Suppressor macrophage treated with lipopolysaccharide for 4 hours (primary cell): ENCODE measurements around the gene AMDHD1.
A peak's percentile ranks its signal among the peaks of the same experiment; 100 is the strongest.

Experiments
- DNase-seq: peaks from one replicate; pipeline ENCODE4 v3.0.0-alpha.2; 2020

AMDHD1 gene, protein sequence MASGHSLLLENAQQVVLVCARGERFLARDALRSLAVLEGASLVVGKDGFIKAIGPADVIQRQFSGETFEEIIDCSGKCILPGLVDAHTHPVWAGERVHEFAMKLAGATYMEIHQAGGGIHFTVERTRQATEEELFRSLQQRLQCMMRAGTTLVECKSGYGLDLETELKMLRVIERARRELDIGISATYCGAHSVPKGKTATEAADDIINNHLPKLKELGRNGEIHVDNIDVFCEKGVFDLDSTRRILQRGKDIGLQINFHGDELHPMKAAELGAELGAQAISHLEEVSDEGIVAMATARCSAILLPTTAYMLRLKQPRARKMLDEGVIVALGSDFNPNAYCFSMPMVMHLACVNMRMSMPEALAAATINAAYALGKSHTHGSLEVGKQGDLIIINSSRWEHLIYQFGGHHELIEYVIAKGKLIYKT

DNA sequence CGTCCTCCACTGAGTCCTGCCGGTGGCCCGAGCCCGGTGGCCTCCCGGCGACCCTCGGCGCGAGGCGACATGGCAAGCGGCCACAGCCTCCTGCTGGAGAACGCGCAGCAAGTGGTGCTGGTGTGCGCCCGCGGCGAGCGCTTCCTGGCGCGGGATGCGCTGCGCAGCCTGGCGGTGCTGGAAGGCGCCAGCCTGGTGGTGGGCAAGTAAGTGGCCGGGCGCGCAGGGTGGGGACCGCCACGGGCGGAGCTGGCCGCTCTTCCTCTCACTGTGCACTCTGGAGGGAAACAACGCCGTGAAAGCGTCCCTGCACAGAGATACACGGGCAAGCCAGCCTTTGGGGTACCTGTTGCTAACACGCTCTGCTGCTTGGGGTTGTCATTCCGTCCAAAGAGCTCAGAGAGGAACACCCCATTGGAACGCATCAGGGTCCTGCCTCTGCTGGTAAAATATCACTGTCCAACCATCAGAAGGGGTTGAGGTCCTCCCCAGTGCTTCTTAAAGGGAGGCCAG lies at the start of gene AMDHD1:
TSS of gene AMDHD1 (plus strand) at position 2 of the 513 bp plus-strand sequence. CDS start at position 70, 68 bp downstream.
- DNase-seq, result peak; percentile 67

DNA sequence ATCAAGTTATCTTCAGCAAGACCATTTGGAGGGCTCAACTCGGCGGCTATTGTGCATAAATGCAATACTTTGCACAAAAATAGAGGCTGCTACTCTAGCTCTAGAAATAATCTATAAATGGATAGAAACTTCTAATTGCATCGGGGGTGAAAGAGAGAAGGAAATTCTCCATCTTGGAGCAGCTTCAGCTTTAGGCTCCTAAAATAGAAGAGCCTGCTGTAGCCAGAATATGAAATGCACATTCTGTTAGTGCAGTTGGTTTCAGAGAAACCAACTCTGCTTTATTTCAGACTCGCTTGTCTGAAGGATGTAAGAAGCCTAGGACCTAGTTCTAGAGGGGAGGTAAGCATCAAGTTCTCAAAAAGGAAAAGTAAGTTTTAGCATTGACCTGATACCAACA lies 46.3 kb upstream of the AMDHD1 start:
- DNase-seq, result no peak

DNA sequence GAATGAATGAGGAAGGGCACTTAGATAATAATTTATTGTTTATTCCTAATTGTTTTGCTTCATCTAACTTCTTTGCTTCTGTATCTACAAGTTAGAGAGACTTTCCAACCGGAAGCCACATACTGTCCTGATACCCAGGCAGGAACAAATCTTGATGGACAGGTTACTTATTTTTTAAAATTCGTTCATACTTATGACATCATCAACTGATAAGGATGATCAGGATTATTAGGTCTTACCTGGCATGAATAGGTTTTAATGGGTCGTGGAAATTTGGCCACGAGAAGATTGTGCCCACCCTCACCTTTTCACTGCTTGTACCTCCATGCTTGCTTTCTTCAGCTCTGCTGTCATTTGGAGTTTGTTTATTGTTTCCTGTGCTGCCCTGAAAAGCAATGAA lies 45.0 kb upstream of the AMDHD1 start:
- DNase-seq, result no peak

DNA sequence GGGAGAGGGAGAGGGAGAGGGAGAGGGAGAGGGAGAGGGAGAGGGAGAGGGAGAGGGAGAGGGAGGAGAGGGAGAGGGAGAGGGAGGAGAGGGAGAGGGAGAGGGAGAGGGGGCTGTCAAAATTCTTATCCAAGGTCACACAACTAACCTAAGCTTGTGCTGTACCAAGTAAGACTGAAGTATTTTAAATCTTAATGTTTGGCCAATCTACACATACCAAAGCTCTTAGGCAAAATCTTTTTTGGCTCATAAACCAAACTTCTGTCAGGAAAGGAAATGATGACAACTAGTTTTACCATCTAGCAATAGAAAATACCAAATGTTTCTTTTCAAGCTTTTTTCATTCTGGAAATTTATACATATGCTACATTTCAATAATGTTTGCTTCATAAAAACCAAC lies 34.6 kb upstream of the AMDHD1 start:
- no peak for DNase-seq

DNA sequence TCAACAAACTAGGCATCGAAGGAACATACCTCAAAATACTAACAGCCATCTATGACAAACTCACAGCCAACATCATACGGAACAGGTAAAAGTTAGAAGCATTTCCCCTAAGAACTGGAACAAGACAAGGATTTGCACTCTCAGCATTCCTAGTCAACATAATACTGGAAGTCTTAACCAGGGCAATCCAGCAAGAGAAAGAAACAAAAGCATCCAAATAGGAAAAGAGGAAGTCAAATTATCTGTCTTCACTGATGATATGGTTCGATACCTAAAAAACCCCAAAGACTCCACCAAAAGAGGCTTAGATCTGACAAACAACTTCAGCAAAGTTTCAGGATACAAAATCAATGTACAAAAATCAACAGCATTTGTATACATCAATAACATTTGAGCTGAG lies 33.3 kb upstream of the AMDHD1 start:
- DNase-seq, result no peak

DNA sequence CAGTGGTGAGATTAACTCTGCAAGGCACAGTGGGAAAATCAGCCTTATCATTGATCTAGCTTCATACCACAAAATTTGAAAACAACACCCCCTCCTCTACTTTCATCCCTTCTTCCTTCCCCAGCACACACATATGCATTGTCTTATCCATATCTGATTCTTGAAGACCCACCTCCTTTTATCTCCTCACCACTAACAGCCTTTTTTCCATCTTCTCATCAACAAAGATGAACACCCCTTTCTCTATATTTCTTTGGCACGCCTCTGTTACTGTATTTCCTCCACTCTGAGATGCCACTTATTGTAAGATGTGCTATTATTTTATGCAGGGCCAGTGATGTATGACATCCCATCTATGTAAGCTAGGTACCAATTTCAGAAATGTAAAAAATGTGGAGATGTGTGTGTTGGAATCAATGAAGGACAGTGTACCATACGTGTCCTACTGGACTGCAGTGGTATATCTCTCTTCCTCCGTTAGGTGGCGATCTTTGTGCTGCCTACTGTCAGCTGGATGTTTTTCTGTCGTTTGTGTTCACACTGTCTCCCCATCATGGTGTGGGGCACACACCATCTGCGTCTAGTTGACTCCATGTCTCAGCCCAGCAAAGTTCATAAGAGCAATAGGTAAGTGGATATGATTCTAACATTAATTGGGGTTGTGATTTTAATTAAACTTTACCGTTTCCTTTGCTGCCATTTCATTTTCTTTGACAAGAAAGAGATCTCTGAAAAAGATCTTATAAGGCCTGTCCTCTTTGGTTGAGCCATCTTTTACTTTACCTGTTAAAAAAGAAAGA lies 24.7 kb upstream of the AMDHD1 start:
- peak; percentile 71 for DNase-seq

DNA sequence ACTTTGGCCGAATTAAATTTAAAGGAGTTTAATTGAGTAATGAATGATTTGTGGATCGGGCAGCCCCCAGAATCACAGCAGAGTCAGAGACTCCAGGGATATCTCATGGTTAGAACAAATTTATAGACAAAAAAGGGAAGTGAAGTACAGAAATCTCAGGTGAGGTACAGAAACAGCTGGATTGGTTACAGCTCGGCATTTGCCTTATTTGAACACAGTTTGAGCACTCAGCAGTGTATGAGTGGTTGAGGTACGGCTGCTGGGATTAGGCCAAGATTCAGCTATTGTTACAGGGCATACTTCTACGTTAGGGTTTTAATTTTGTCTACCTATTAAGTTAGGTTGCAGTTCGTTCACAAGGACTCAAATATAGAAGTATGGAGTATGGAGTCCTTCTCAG lies 24.0 kb upstream of the AMDHD1 start:
- no peak for DNase-seq

DNA sequence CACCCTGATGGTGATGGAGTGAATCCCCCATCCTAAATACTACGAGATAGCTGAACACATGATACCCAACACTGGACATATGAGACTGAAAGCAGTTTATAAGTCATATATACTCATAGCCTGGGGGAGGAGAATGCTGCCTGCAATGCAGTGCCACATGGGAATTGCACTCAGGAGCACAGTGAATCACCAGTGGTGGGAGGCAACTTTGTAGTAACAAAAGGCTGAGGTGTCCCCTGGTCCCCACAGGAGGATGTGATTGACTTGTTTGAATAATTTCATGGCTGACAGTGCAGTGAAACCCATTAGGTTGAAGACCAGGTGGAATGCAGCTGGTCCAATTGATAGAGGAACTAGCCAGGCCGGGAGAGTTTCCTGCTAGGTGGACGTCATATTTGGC lies 20.9 kb upstream of the AMDHD1 start:
- peak; percentile 25 for DNase-seq

DNA sequence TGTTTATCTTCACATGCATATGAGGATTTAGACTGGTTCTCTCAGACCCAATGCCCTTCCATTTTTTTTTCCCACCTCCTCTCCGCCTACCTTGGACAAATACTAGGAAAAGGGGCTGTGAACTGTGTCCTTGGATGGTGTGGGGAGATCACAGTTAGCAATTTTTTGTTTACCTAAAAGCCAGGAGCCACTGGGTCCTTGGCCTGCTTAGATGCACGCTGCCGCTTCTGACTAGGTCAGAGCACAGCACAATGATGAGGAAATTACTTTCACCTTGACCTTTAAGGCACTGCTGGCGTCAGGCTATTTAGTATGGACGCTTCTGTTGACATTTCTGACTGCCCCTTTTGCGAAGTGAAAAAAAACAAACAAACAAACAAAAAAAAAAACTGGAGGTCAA lies 2.6 kb upstream of the AMDHD1 start:
- no peak for DNase-seq

DNA sequence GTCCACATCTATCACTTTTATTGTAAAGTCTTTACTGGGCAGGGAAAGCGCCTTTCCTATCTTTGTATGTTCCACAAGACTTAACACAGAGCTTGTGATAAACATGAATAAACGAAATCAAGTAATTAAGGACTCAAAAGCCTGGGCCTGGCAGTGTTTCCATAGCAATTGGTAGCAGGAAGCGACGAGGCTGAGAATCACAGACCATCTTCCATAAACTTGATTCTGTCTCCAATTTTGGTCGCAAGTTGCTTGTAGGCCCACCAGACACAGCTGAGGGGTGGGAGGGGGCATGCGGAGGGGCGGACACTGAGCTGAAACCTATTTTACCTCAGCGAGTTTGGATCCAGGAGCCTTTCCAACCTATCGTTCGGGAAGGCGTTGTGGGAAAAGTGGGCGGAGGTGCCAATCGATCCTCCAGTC lies 1.0 kb upstream of the AMDHD1 start:
- DNase-seq, result no peak

DNA sequence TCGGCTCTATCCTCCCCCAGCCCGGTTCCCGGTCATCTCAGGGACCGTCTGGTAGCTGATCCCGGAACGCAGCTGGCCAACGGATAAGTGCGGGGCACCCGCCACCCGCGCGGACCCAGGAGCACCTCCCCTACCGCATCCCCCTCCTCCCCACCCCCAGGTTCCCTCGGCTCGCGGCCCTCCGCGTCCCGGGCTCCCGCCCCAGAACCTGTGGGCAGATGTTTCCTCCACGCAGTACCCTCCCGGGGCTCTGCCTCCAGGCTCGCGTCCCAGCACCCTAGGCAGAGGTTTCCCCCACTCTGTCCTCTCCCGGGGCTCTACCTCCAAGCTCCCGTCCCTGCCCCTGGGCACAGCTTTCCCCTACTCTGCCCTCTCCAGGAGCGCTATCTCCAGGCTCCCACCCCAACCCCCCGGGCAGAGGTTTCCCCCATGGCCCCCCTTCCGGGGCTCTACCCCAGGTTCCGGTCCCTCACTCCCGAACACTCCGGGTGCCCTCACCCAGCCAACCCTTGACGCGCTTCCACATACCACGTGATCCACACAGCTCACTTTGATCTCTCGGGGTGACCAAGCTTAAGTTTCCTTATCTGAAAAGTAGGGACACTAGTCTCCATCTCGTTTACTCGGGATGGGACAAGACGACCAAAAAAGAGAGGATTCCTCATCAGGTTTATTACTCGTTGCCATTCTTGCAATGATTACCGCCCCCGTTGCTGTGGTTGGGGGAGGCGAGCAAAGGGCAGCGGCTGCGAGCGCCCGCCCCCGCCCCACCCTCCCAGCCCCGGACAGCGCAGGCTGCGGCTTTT lies 404 bp upstream of the AMDHD1 start, which contains the start of gene CCDC38:
TSS of gene CCDC38 (minus strand) at position 91 of the 806 bp plus-strand sequence. CDS start 6,105 bp downstream, outside the sequence.
- peak; percentile 80 for DNase-seq

DNA sequence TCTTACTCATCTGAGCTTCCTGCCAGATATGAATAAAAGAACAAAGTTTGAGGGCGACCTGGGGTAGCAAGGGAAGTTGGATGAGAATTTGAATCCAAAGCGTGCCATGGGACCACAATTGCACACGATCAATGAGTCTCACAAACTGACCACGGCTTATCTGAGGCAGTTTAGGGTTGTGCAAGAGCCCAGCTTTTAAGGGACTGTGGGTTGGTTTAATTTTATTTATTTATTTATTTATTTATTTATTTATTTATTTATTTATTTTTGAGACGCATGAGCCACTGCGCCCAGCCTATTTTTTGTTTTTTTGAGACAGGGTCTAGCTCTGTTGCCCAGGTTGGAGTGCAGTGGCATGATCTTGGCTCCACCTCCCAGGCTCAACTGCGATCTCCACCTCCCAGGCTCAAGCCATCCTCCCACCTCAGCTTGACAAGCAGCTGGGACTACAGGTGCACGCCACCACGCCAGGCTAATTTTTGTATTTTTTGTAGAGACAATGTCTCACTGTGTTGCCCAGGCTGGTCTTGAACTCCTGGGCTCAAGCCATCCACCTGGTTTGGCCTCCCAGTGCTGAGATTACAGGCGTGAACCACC lies 1.1 kb downstream of the AMDHD1 start:
- no peak for DNase-seq

DNA sequence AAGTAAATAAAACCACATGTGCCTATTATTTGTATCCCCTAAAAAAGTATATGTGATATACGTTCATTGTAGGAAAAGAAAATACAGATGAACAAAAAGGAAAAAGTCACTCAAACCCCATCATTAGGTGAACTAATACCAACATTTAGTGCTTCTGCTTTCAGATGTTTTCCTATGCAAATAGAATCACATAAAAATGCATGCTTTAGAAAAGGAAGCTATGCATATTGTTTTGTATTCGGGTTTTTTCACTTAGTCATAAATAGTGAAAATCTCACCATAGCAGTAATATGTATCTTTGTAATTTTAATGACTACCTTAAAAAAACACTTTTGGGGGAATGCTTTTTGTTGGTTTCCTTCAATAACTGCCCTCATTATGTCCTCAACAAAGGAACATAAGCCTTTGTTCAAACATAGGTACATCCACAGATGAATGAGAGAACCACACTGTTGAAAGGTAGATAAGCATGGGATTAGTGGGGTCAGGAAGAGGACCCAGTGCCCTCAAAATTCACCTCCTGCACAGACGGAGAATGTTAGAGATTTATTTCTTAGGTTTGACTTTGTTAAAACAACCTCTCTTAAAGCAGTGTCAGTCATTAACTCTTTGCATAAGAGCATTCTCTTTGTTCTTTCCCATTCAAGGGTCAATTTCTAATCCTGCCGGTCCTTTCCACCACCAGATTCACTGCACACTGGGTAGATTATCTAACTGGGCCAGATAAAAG lies 6.5 kb downstream of the AMDHD1 start:
- no peak for DNase-seq

DNA sequence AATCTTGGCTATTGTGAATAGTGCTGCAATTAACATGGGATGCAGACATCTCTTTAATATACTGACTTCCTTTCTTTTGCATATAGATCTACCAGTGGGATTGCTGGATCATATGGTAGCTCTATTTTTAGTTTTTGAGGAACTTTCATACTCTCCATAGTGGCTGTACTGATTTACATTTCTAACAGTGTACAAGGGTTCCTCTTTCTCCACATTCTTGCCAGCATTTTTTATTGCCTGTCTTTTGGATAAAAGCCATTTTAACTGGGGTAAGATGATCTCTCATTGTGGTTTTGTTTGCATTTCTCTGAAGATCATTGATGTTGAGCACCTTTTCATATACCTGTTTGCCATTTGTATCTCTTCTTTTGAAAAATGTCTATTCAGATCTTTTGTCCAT lies 8.4 kb downstream of the AMDHD1 start:
- peak; percentile 43 for DNase-seq

DNA sequence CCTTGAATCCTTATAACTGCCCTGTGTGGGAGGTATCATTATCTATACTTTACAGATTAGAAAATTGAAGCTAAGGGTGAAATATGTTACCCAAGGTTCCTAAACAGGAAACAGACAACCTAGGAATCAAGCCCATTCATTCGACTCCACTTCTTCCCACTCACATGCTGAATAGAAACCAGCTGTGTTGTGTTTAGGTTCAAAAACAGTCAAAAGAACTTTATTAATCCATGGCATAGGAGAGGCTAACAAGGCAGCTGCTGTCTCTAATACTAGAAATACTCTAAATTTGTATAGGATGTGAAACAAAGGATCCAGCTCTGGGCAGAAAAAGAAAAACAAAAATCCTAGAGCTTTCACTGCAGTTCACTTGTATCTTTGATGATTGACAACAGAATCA lies 9.9 kb downstream of the AMDHD1 start:
- peak; percentile 6 for DNase-seq

DNA sequence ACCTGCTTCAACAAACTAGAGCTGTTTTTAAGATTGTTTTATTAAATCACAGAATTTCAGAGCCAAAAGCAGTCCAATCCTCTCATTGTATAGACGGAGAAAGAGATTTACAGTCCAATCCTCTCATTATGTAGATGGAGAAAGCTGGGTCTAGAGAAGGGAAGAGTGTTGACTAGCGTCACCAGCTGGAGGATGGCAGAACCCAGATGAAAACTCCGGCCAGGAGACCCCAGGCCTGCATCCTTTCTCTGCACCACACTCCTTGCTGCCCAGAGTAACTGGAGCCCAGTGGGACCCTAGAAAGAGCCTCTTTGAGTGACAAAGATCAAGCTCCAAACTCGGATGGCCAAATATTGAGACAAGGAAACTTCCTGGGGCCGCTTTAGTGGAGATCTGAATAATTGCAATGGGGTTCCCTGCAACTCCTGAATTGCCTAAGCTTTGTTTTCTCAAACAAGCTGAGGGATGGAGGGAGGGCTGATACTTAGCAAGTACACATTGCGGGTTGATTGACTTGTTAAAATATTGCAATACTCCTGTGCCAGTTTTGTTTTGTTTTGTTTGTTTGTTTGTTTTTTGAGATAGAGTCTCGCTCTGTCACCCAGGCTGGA lies 12.5 kb downstream of the AMDHD1 start:
- DNase-seq, result no peak

DNA sequence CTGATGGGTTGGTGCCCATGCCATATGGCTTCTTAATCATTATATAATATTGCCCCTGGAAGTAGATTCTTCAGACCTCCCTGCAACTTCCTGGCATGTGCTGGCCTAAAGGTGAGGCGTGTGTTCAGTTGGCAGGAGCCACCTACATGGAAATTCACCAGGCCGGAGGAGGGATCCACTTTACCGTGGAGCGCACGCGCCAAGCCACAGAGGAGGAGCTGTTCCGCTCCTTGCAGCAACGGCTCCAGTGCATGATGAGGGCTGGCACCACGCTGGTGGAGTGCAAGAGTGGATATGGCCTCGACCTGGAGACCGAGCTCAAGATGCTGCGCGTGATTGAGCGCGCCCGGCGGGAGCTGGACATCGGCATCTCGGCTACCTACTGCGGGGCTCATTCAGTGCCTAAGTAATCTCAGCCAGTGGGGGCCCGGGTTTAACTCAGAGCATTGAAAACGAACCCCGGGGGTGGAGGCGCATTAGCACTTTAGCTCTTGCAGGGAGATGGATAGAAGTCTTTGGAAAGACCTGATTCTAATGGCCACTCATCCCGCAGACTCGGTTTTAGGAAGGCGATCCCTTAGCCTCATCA lies 13.5 kb downstream of the AMDHD1 start:
- no peak for DNase-seq

DNA sequence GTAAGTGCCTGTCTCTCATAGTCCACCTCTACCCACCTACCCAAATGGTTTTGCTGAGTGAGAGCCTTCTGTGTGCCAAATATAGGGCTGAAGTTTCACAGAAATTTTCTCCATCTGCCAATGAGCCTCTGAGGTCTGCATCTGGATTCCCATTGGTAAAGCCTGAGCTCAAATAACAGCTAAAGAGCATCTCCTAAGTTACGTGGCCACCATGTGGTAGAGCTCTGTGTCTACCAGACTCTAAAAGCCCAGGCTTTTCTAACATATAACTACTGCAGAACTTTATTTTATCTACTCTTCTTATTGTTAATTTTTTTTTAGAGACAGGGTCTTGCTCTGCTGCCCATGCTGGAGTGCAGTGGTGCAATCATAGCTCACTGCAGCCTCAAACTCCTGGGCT lies 16.0 kb downstream of the AMDHD1 start:
- DNase-seq, result peak; percentile 20

DNA sequence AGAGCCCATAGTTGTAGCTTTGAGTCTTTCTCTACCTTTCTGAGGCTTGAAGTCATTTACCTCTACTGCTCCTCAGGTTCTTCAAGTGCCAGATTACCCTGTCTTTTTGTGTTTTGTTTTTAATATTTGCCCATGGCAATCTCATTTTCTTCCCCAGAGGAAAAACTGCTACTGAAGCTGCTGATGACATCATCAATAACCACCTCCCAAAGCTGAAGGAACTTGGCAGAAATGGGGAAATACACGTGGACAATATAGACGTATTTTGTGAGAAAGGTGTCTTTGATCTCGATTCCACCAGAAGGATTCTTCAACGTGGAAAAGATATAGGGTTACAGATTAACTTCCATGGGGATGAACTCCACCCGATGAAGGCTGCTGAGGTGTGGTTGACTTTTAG lies 17.1 kb downstream of the AMDHD1 start:
- DNase-seq, result no peak

DNA sequence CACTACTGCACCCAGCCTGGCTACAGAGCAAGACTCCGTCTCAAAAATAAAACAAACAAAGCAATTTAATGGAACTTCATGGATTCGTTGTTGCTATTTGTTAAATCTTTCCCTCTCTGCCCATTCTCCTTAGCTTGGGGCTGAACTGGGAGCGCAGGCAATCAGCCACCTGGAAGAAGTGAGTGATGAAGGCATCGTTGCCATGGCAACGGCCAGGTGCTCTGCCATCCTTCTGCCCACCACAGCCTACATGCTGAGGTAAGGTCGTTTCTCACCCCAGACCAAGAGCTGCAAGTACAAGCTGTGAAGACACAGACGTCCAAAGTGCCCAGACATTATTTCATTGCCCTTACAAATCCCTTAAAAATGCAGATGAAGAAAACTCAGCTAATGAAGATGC lies 19.1 kb downstream of the AMDHD1 start:
- DNase-seq, result no peak

DNA sequence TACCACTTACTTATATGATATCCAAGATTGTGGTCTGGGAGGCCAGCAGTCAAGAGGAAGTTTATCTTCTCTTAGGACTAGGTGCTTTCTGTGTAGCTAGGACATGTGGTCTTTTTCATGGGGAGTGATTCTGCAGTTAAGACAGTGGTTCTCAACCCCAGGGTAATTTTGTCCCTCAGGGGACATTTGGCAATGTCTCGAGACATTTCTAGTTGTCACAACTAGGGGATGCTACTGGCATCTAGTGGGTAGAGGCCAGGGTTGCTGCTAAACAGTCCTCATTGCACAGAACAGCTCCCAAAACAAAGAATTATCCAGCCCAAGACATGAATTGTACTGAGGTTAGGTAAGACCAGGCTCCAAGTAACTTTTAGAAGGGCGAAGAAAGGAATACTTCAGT lies 20.0 kb downstream of the AMDHD1 start:
- DNase-seq, result peak; percentile 5
